GM12801 (cell line): ENCODE data around the gene SIGLEC1.

Experiments
- TF ChIP-seq, protein P1 (sequence below): IDR thresholded peaks from one replicate; pipeline ENCODE4 v1.5.1; 2011; ENCODE audit warnings: control low read depth; ENCODE audit not compliant: insufficient read length; ENCODE audit errors: extremely low read depth

Gene SIGLEC1

DNA sequence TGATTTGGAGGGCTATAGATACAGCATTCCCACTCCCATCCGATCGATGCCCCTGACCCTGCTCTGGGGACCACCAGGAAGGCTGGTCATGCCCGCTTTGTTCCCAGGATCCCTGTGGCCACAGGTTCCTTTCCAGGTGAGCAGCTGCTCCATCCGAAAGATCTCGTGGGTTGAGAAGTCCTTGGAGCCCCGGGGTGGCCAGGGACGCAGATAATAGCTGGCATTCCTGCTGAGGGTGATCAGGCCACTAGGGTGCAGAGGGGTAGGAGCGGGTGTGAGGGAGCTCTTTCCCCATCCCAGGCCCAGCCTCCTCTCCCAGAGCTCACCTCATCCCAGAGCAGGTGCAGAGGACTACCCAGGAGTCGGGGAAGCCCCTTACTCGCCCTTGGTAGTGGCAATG, 38.0 kb downstream of the SIGLEC1 start:
- TF ChIP-seq, protein P1, sequence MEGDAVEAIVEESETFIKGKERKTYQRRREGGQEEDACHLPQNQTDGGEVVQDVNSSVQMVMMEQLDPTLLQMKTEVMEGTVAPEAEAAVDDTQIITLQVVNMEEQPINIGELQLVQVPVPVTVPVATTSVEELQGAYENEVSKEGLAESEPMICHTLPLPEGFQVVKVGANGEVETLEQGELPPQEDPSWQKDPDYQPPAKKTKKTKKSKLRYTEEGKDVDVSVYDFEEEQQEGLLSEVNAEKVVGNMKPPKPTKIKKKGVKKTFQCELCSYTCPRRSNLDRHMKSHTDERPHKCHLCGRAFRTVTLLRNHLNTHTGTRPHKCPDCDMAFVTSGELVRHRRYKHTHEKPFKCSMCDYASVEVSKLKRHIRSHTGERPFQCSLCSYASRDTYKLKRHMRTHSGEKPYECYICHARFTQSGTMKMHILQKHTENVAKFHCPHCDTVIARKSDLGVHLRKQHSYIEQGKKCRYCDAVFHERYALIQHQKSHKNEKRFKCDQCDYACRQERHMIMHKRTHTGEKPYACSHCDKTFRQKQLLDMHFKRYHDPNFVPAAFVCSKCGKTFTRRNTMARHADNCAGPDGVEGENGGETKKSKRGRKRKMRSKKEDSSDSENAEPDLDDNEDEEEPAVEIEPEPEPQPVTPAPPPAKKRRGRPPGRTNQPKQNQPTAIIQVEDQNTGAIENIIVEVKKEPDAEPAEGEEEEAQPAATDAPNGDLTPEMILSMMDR = no peak

DNA sequence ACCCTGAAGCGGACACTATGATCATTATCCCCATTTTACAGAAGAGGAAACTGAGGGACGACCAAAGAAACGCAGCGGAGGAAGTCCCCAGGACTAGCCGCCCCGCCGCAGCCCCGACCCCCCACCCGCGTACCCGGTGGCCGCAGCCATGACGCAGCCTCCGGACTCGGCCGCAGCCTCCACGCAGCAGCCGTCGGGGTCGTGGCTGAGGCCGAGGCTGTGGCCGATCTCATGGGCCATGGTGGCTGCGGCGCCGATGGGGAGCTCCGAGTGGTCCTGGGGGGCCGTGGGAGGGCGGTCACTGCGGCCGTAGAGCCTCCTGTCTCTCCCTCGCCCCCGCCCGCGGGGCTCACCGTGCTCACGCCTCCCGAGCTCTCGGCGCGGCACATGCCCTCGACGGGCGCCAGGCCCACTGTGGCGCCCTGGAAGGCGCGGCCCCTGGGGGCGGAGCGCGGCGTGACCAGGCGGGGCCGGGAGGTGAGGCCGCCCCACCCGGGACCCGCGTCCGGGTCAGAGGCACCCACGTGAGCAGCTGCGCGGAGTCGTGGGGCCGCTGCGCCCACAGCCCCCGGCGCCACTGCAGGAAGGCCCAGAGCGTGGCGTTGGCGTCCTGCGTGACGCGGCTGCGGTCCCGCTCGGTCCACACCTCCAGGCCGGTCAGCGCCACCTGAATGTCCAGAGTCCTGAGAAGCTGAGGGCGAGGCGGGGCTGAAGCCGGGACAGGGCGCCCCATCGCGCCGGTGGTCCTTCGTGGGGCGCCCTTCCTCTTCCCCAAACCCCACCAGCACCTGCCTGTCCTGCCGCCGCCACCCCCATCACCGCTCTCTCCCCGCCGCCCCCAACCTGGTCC, 39.0 kb downstream of the SIGLEC1 start:
- TF ChIP-seq, protein P1 = no peak

DNA sequence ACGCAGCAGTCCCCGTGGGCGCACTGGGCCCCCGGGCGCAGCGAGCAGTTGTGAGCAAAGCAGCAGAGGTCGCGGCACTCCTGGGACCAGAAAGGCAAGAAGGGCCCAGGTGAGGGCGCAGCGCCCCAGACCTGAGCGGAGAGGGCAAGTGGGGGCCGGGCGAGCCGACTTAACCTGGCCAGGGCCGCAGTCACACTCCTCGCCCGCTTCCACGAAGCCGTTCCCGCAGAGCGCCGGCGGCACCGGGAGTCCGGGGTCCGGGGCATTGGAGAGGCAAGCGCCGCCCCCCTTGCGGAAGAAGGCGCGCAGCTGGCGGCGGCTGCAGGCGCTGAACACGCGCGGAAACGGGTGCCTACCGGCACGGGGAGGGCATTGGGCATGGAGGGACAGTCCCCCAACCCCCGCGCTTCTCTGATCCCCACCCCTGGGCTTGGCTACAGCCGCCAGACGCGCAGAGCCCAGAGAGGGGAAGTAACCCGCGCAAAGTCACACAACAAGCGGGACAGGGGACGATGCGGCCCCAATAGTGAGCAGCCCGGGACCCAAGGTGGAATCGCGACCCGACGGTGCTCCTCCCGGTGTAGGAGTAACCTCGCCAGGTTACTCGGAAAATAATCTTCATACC, 39.7 kb downstream of the SIGLEC1 start:
- TF ChIP-seq, protein P1 = no peak

DNA sequence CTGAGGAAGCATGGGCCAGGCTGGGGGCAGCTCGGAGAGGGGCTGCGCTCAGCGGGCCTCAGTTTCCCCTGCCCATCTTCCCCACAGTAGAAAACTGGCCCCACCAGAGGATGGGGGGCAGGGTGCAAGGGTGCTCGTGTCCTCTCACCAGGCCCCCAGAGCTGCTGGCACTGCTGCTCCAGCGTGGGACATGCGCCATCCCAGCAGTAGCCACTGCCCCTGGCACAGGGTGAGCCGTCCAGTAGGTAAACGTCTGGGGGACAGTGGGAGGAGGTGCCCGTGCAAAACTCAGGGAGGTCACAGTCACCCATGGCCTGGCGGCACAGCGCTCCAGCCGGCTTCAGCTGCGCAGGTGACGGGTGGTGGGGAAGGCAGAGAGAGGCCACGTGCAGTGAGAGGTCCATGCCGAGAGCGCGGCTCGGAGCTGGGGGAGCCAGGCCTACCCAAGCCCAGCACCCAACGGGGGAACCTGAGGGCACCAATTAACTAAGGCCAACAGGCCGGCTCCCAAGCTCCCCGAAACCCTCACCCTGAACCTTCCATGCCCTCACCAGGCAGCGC, 40.3 kb downstream of the SIGLEC1 start:
- TF ChIP-seq, protein P1 = no peak

DNA sequence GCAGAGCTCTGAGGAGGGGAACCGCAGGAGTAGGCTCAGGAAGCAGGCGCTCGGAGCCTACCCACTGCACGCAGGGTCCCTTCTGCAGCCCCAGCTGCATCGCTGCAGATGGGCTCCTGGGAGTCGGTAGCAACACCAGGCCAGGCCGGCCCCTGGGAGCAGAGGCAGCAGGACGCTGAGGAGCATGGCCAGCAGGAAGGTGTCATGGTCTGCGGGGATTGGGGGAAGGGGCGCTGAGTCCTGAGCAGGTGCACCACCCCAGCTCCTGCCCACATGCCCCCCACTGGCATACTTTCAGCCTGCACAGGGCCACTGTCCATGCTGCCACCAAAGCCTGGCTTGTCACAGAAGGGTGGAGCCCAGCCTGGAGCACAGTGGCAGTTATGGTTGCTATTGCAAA, 41.5 kb downstream of the SIGLEC1 start:
- TF ChIP-seq, protein P1 = no peak

DNA sequence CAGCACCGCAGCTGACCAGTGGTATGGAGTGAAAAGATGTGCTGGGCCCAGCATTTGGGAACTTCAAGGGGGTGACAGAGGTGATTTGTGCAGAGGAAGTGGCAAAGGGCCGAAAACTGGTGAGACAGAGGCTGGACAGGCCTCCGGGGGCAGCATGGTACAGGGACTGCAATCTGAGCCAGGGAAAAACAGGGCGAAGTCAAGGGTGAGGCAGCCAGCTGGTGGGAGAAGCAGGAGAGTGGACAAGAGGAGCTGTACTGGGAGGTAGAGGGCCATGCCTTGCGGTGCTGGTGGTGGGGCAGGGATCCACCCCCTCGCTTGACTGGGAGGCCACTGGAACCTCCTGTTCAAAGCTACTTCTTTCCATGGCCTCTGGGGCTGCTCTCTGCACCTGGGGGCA, 41.9 kb downstream of the SIGLEC1 start:
- TF ChIP-seq, protein P1 = no peak

DNA sequence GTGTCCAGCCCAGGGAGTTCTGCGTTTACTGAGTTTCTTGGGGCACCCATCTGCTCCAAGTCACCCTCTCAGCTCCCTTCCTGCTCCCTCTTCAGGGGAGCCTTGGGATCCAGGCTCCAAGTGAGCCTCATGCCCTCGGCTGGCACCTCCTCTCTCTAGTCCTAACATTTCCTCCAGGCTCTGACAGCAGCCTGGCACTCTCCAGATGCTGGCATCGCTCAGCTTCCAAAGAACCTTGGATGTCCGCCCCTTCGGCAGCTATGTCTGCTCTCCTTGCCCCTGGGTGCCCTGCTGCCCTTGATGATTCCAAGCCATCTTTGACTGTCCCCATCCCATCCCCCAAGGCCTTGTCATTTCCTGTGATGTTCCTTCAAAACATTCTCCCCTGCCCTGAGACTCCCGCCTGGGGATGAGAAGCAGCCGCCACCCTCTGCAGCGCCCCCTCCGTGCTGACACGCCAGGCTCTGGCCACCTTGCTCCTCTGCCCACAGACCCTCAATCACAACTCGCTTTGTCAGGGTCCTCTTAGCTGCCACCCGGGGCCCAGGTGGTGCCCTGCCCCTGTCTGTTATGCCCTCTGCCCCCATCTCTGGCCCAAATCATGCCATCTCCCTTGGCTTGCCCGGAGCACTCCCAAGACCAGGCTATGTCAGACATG, 42.6 kb downstream of the SIGLEC1 start:
- TF ChIP-seq, protein P1 = no peak
